Osteocyte (in vitro differentiated cells): Measurements from ENCODE around the gene CFAP61. TPM values are rescaled to one million over a fixed set of nuclear protein-coding genes. Genes with fewer than 3 reads are reported as not detected.

Experiments used
- DNase-seq: peaks from one replicate; pipeline ENCODE4 v3.0.0; 2021; ENCODE audit warnings: mixed read lengths; ENCODE audit not compliant: unreplicated experiment; ENCODE audit errors: extremely low spot score
- H3K27ac Mint-ChIP-seq: one replicate; pipeline ENCODE4 v1.8.0; 2021; ENCODE audit warnings: mild to moderate bottlenecking, mixed read lengths; ENCODE audit not compliant: unreplicated experiment
- H3K27me3 Mint-ChIP-seq: one replicate; pipeline ENCODE4 v1.8.0; 2021; ENCODE audit warnings: mixed read lengths; ENCODE audit not compliant: unreplicated experiment
- H3K36me3 Mint-ChIP-seq: one replicate; pipeline ENCODE4 v1.8.0; 2021; ENCODE audit warnings: mixed read lengths; ENCODE audit not compliant: unreplicated experiment
- H3K4me1 Mint-ChIP-seq: one replicate; pipeline ENCODE4 v1.8.0; 2021; ENCODE audit warnings: mixed read lengths; ENCODE audit not compliant: unreplicated experiment
- H3K4me3 Mint-ChIP-seq: one replicate; pipeline ENCODE4 v1.8.0; 2021; ENCODE audit warnings: mild to moderate bottlenecking, moderate library complexity, mixed read lengths; ENCODE audit not compliant: unreplicated experiment
- H3K9me3 Mint-ChIP-seq: one replicate; pipeline ENCODE4 v1.8.0; 2021; ENCODE audit warnings: mixed read lengths; ENCODE audit not compliant: unreplicated experiment
- CTCF ChIP-seq: fragments of 200-600 bp; sonication (generic); IDR thresholded peaks from 2 replicates; pipeline ENCODE4 v1.5.0; 2021; ENCODE audit warnings: antibody characterized with exemption, mild to moderate bottlenecking, moderate library complexity
- total RNA-seq: library from RNA; stranded (reverse); gene quantifications from 2 replicates; pipeline ENCODE4 v1.2.1, GENCODE V29; 2021

The CFAP61 gene
- total RNA-seq, 1 donor from 2014 or later = not detected

- Mint-ChIP-seq H3K9me3 (no peaks in the 10 kb centered on the region), H3K4me3 (no peak overlapping the region), H3K4me1 (no peaks in the 10 kb centered on the region), H3K27me3 (peaks cover 22% of the 10 kb centered on the region), H3K36me3 (no peaks in the 10 kb centered on the region), H3K27ac (no peak overlapping the region)
- no peak for DNase-seq
- TF ChIP-seq CTCF = no peak
Measured at GRCh38 chr20:20089939-20090338, 37.6 kb downstream of the CFAP61 start.

- Mint-ChIP-seq H3K36me3 (no peaks in the 10 kb centered on the region), H3K27ac (no peak overlapping the region), H3K9me3 (no peaks in the 10 kb centered on the region), H3K4me3 (no peak overlapping the region), H3K27me3 (peaks cover 24% of the 10 kb centered on the region), H3K4me1 (no peaks in the 10 kb centered on the region)
- no peak for TF ChIP-seq CTCF
- DNase-seq = no peak
Measured at GRCh38 chr20:20092827-20093226, 40.5 kb downstream of the CFAP61 start.

GRCh38 chr20:20094410-20094809 is 42.1 kb downstream of the CFAP61 start:
- DNase-seq = no peak
- no peaks in the 10 kb centered on the region for H3K36me3 Mint-ChIP-seq
- no peaks in the 10 kb centered on the region for H3K4me1 Mint-ChIP-seq

GRCh38 chr20:20095114-20095872 is 43.0 kb downstream of the CFAP61 start:
- no peak for DNase-seq
- H3K4me1 Mint-ChIP-seq = no peaks in the 10 kb centered on the region
- H3K36me3 Mint-ChIP-seq = no peaks in the 10 kb centered on the region
- H3K27ac Mint-ChIP-seq = no peak overlapping the region
- no peak overlapping the region for H3K4me3 Mint-ChIP-seq
- H3K9me3 Mint-ChIP-seq = no peaks in the 10 kb centered on the region
- TF ChIP-seq CTCF = no peak
- peaks cover 26% of the 10 kb centered on the region for H3K27me3 Mint-ChIP-seq

More at GRCh38 chr20:20094410-20094809, 42.1 kb downstream of the CFAP61 start:
- Mint-ChIP-seq H3K27ac (no peak overlapping the region), H3K9me3 (no peaks in the 10 kb centered on the region), H3K27me3 (peaks cover 24% of the 10 kb centered on the region), H3K4me3 (no peak overlapping the region)
- no peak for TF ChIP-seq CTCF

- no peaks in the 10 kb centered on the region for H3K4me1 Mint-ChIP-seq
- no peak overlapping the region for H3K27ac Mint-ChIP-seq
- no peak for DNase-seq
Measured at GRCh38 chr20:20096421-20096820, 44.1 kb downstream of the CFAP61 start.

More at GRCh38 chr20:20096421-20096820, 44.1 kb downstream of the CFAP61 start:
- H3K4me3 Mint-ChIP-seq = no peak overlapping the region
- H3K36me3 Mint-ChIP-seq = no peaks in the 10 kb centered on the region
- peaks cover 21% of the 10 kb centered on the region for H3K27me3 Mint-ChIP-seq
- no peaks in the 10 kb centered on the region for H3K9me3 Mint-ChIP-seq
- TF ChIP-seq CTCF = no peak
